Urothelium cell line (cell line): ENCODE measurements around the gene FLNA.
A peak's percentile ranks its signal among the peaks of the same experiment; 100 is the strongest.

Source experiments
- DNase-seq: peaks from one replicate; pipeline ENCODE4 v3.0.0; 2011; ENCODE audit warnings: low spot score, mixed read lengths
- FAIRE-seq: peaks from 2 replicates; lab custom pipeline; 2011; peaks lifted over from hg19 to GRCh38; lab: Jason Lieb, UNC

Gene FLNA

DNA sequence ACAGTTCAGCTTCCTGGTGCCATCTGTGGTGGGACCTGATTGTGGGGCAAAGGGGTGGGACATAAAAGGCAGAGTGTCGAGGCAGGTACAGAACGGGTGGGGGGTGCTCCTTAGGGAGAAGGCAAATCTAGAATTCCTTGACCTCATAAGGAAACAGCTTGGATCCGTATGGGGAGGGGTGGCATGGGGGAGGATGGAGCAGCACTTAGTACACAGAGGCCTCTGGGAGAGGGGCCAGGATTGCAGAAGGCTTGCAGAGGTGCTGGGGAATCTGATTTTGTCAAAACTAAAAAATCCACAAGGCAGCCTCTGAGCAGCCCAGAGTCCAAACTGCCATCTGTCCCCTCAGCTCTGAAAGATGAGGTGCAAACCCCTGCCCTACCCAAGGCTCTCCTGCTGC, 2.3 kb upstream of the FLNA start:
- DNase-seq (no peak), FAIRE-seq (no peak)

DNA sequence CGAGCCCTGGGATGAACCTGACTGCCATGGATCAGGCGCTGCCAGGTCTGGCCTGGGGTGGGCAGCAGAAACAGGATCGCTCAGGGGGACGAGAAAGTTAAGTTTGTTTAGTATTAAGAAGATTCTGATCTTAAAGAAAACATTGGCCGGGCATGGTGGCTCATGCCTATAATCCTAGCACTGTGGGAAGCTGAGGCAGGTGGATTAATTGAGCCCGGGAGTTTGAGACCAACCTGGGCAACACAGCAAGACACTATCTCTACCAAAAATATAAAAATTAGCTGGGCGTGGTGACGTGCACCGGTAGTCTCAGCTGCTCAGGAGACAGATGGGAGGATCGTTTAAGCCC, 696 bp upstream of the FLNA start:
- DNase-seq: no peak

GRCh38 chrX:154373340-154374306, 811 bp downstream of the FLNA start:
- peak; percentile 50 for DNase-seq

More for the DNA sequence above, 696 bp upstream of the FLNA start:
- no peak for FAIRE-seq

DNA sequence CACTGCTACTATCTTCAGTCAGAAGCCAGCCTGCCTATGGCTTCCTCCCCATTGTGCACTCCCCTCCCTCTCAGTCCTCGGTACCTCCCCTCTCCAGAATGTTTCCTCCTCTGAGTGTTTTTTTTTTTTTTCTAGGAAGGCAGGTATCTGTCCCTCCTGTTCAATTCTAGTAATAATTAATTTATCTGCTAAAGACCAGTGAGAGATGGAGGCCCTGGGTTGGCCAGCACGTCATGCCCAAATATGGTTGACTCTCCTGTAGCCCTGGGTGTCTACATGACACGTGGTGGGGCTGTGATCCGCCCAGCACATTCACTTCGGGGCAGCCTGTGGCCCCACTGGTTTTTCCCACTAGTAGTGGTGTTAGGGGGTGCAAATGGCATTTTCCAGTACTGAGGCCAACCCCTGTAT, 1.8 kb downstream of the FLNA start:
- FAIRE-seq: no peak
- no peak for DNase-seq

More at GRCh38 chrX:154373340-154374306, 811 bp downstream of the FLNA start:
- no peak for FAIRE-seq

DNA sequence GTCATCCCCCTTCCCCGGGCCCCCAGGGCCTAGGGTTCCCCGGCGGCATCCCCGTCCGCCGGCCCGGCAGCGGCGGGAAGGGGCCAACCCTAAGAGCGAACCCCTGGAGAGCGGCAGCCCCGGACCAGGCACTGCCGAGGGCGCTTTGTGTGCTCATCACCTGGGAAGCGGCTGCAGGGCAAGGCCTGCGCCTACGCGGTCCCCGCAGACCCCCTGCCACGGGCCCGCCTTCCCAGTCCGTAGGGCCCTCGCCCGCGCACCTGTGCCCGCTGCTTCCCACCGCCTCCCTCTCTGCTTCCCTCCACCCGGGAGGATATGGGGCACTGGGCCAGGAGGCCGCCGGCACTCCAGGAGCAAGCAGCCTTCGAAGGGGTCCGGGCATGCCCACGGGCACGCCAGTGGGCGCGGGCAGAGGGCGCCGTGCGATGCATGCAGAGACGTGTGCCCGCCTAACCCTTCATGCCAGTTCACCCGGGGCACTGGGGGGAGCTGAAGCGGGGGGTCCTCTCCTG, 2.6 kb downstream of the FLNA start:
- FAIRE-seq (no peak), DNase-seq (no peak)

- DNase-seq: peak; percentile 80
- peak; percentile 40 for FAIRE-seq
Measured at GRCh38 chrX:154371017-154371788, 3.2 kb downstream of the FLNA start.

- FAIRE-seq (no peak), DNase-seq (no peak)
Measured at GRCh38 chrX:154370300-154371016, 4.0 kb downstream of the FLNA start.

GRCh38 chrX:154369449-154370299, 4.8 kb downstream of the FLNA start:
- DNase-seq (peak; percentile 79), FAIRE-seq (no peak)

DNA sequence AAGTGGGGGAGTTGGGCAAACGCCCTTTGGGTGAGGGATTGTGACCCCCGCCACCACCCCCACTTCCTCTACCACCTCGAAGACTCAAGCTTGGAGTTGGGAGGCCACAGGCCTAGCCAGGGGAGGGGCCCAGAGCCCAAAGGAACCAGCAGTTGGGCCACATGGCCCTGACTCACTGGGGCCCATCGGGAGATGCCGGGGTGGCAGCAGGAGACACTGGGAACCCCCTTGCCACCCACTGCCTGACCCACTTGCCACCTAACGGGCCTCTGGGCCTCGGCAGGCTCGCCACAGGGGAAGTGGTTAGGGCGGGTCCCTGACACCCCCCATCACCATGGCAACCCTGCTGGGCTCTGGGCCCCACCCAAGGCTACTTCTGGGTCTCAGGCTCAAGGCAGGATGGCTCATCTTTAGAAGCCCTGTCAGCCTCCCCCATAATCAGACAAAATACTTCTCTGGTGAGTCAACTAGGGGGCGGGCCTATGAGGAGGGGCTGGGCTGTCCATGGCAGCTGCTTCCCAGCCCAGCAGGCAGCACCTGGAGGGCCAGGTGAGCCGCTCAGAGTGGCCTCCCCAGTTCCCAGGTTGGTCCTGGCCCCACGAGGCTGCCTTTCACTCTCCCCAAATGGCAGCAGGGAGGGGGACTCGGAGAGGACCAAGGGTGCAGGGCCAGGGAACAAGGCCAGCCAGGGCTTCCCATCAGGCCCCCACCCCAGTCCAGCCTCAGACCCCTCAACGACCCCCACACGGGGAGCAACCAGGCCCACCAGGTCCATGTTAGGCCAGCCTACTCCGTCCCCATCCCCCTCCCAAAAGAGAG, 5.6 kb downstream of the FLNA start:
- DNase-seq: peak; percentile 82
- no peak for FAIRE-seq

DNA sequence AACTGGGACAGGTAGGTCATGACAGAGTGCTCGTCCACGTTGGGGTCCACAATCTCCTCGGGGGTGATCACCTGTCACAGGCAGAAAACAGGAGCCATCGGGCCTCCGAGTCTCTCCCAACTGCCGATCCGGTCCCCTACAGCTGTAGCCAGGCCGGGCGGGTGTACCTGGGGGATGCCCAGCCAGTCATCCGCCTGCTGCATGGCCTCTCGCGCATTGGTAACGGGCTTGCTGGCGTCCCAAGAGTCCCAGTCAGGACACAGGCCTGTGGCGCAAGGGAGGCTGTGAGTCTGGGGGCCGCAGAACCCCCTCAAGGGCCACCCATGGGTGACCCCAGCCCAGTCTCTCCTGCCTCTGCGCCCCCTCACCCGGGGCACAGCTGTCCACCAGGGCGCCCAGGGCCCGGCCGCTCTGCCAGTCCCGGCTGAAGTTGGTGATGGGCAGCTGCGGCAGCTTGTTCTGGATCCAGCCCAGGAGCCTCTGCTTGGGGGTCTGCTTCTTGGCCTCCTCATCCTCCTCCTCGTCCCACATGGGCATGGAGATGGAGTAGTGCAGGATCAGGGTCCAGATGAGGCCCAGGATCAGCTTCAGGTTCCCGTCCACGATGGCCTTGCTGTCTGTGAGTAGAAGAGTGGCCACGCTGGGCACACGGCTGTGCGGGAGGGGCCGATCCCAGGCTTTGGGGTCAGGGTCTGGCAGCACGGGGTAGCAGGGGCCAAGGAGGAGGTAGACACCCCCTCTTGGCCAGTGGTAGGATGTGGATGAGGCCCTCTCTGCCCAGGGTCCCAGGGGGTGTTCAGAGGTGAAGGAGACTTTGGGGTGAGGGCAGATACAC, 6.7 kb downstream of the FLNA start:
- DNase-seq (no peak), FAIRE-seq (no peak)

- DNase-seq (no peak), FAIRE-seq (no peak)
Measured at GRCh38 chrX:154366666-154367055, 7.8 kb downstream of the FLNA start.

- FAIRE-seq: no peak
Measured at GRCh38 chrX:154365997-154366665, 8.3 kb downstream of the FLNA start.

GRCh38 chrX:154365052-154365600, 9.3 kb downstream of the FLNA start:
- no peak for DNase-seq
- no peak for FAIRE-seq

More at GRCh38 chrX:154365997-154366665, 8.3 kb downstream of the FLNA start:
- no peak for DNase-seq

DNA sequence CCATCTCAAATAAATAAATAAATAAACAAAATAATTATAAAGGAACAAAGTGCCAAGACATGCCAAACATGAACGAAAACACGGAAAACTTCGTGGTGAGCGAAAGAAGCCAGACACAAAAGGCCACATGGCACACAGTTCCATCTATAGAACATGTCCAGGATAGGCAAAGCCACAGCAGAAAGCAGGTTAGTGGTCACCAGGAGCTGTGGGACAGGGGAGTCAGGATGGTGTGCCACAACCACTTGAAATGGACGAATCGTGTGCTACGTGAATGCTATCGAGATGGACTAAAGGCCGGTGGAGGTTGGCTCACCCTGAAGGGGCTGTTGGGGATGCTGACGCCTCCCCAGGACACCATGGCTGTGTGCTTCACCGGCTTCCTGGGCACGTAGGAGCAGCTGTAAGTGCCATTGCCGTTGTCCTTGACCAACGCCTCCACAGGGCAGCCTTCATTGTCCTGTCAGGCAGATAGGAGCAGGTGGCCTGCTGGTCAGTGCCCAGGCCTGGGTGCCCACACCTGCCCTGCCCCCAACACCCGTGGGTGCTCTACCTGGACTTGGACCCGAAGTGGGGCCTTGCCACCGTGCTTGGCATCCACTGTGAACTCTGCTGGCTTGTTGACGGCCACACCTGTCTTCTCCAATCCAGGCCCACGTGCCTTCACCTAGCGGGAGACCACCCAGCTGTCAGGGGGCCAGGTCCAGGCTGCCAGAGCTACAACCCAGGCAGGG, 10.6 kb downstream of the FLNA start:
- FAIRE-seq (no peak), DNase-seq (no peak)

GRCh38 chrX:154362085-154362742, 12.2 kb downstream of the FLNA start:
- no peak for FAIRE-seq
- DNase-seq: no peak

DNA sequence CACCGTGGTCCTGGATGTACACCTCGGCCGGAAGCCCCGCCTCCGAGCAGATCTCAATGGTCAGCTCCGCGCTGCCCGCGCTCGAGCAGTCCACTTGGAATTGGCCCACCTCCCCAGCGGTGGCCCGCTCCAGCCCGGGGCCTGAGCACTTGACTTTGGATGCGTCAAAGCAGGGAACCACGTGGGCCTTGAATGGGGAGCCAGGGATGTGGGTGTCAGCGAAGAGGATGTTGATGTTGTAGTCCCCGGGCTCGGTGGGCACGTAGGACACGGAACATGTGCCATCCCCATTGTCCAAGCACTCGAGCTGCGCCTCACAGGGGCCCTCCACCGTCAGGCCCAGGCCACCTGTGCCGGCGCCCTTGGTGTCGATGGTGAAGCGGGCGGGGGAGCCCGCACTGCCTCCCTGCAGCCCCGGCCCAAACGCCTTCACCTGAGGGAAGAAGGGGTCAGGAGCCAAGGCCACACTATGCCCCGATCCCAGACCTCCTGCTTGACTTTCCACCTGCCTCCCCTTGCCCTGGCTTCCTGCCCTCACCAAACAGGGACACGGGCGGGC, 14.2 kb downstream of the FLNA start:
- no peak for DNase-seq
- FAIRE-seq: no peak
